IPS-18a (cell line): Measurements from ENCODE around the gene CHMP4B.

ENCODE experiments used
- H3K27ac ChIP-seq: one replicate; pipeline ENCODE4 v1.5.1; 2013; ENCODE audit warnings: low read length
- H3K27me3 ChIP-seq: one replicate; pipeline ENCODE4 v1.6.1; 2013; ENCODE audit warnings: mild to moderate bottlenecking, low read length; ENCODE audit not compliant: control insufficient read depth, insufficient read depth
- H3K36me3 ChIP-seq: one replicate; pipeline ENCODE4 v1.6.1; 2013; ENCODE audit warnings: low read depth, low read length; ENCODE audit not compliant: control insufficient read depth
- H3K4me1 ChIP-seq: one replicate; pipeline ENCODE4 v1.6.1; 2013; ENCODE audit warnings: low read depth, low read length; ENCODE audit not compliant: control insufficient read depth
- H3K4me3 ChIP-seq: one replicate; pipeline ENCODE4 v1.5.1; 2013; ENCODE audit warnings: low read length
- H3K9ac ChIP-seq: one replicate; pipeline ENCODE4 v1.6.1; 2013; ENCODE audit warnings: mild to moderate bottlenecking, low read length, moderate library complexity
- H3K9me3 ChIP-seq: one replicate; pipeline ENCODE4 v1.6.1; 2013; ENCODE audit warnings: low read depth, low read length; ENCODE audit not compliant: control insufficient read depth

The CHMP4B gene

GRCh38 chr20:33810259-33810658 is 889 bp upstream of the CHMP4B start:
- H3K9me3 ChIP-seq: no peaks in the 10 kb centered on the region
- no peak overlapping the region for H3K27ac ChIP-seq
- no peaks in the 10 kb centered on the region for H3K36me3 ChIP-seq
- H3K4me1 ChIP-seq: peaks cover 6% of the 10 kb centered on the region
- H3K9ac ChIP-seq: no peak overlapping the region
- H3K27me3 ChIP-seq: no peaks in the 10 kb centered on the region
- no peak overlapping the region for H3K4me3 ChIP-seq

- Histone ChIP-seq H3K27me3 (no peaks in the 10 kb centered on the region), H3K27ac (peak overlapping the region; percentile 41), H3K36me3 (no peaks in the 10 kb centered on the region), H3K9me3 (no peaks in the 10 kb centered on the region), H3K4me3 (peak overlapping the region; percentile 90), H3K4me1 (peaks cover 6% of the 10 kb centered on the region), H3K9ac (peak overlapping the region; percentile 87)
Measured at GRCh38 chr20:33811776-33812151, 616 bp downstream of the CHMP4B start.

GRCh38 chr20:33812152-33812849 is 1.2 kb downstream of the CHMP4B start:
- no peaks in the 10 kb centered on the region for H3K27me3 ChIP-seq
- H3K4me1 ChIP-seq: peaks cover 6% of the 10 kb centered on the region
- no peaks in the 10 kb centered on the region for H3K9me3 ChIP-seq
- peak overlapping the region; percentile 90 for H3K4me3 ChIP-seq
- H3K9ac ChIP-seq: peak overlapping the region; percentile 87
- no peaks in the 10 kb centered on the region for H3K36me3 ChIP-seq
- H3K27ac ChIP-seq: peak overlapping the region; percentile 41

GRCh38 chr20:33812908-33813462 is 1.8 kb downstream of the CHMP4B start:
- no peaks in the 10 kb centered on the region for H3K27me3 ChIP-seq
- no peak overlapping the region for H3K27ac ChIP-seq
- no peaks in the 10 kb centered on the region for H3K36me3 ChIP-seq
- peak overlapping the region; percentile 90 for H3K4me3 ChIP-seq
- H3K9me3 ChIP-seq: no peaks in the 10 kb centered on the region
- no peak overlapping the region for H3K9ac ChIP-seq
- peaks cover 6% of the 10 kb centered on the region for H3K4me1 ChIP-seq

- no peaks in the 10 kb centered on the region for H3K9me3 ChIP-seq
- no peak overlapping the region for H3K9ac ChIP-seq
- peaks cover 6% of the 10 kb centered on the region for H3K4me1 ChIP-seq
- no peak overlapping the region for H3K4me3 ChIP-seq
- H3K27ac ChIP-seq: no peak overlapping the region
- no peaks in the 10 kb centered on the region for H3K27me3 ChIP-seq
- H3K36me3 ChIP-seq: no peaks in the 10 kb centered on the region
Measured at GRCh38 chr20:33814238-33814712, 3.1 kb downstream of the CHMP4B start.

- H3K9ac ChIP-seq: no peak overlapping the region
- H3K27me3 ChIP-seq: no peaks in the 10 kb centered on the region
- no peak overlapping the region for H3K4me3 ChIP-seq
- no peak overlapping the region for H3K27ac ChIP-seq
- H3K9me3 ChIP-seq: no peaks in the 10 kb centered on the region
- H3K36me3 ChIP-seq: no peaks in the 10 kb centered on the region
- H3K4me1 ChIP-seq: peaks cover 6% of the 10 kb centered on the region
Measured at GRCh38 chr20:33815671-33816070, 4.5 kb downstream of the CHMP4B start.

- H3K36me3 ChIP-seq: no peaks in the 10 kb centered on the region
- H3K27ac ChIP-seq: no peak overlapping the region
- H3K9ac ChIP-seq: no peak overlapping the region
- H3K27me3 ChIP-seq: no peaks in the 10 kb centered on the region
- no peak overlapping the region for H3K4me3 ChIP-seq
- H3K4me1 ChIP-seq: peaks cover 6% of the 10 kb centered on the region
- H3K9me3 ChIP-seq: no peaks in the 10 kb centered on the region
Measured at GRCh38 chr20:33816191-33816590, 5.0 kb downstream of the CHMP4B start.

- Histone ChIP-seq H3K27ac (no peak overlapping the region), H3K9ac (no peak overlapping the region), H3K36me3 (no peaks in the 10 kb centered on the region), H3K4me3 (no peak overlapping the region), H3K4me1 (peaks cover 5% of the 10 kb centered on the region), H3K27me3 (no peaks in the 10 kb centered on the region), H3K9me3 (no peaks in the 10 kb centered on the region)
Measured at GRCh38 chr20:33817411-33817810, 6.3 kb downstream of the CHMP4B start.

GRCh38 chr20:33819456-33819855 is 8.3 kb downstream of the CHMP4B start:
- no peak overlapping the region for H3K9ac ChIP-seq

GRCh38 chr20:33820362-33820761 is 9.2 kb downstream of the CHMP4B start:
- H3K27me3 ChIP-seq: no peaks in the 10 kb centered on the region
- no peak overlapping the region for H3K9ac ChIP-seq
- H3K9me3 ChIP-seq: no peaks in the 10 kb centered on the region
- no peak overlapping the region for H3K27ac ChIP-seq
- H3K4me1 ChIP-seq: no peaks in the 10 kb centered on the region
- no peak overlapping the region for H3K4me3 ChIP-seq
- no peaks in the 10 kb centered on the region for H3K36me3 ChIP-seq

More at GRCh38 chr20:33819456-33819855, 8.3 kb downstream of the CHMP4B start:
- H3K36me3 ChIP-seq: no peaks in the 10 kb centered on the region
- H3K9me3 ChIP-seq: no peaks in the 10 kb centered on the region
- H3K4me3 ChIP-seq: no peak overlapping the region
- H3K4me1 ChIP-seq: no peaks in the 10 kb centered on the region
- H3K27me3 ChIP-seq: no peaks in the 10 kb centered on the region
- no peak overlapping the region for H3K27ac ChIP-seq

- H3K4me1 ChIP-seq: peaks cover 8% of the 10 kb centered on the region
Measured at GRCh38 chr20:33821270-33821836, 10.2 kb downstream of the CHMP4B start.

GRCh38 chr20:33822423-33822822 is 11.3 kb downstream of the CHMP4B start:
- H3K9ac ChIP-seq: no peak overlapping the region
- peaks cover 13% of the 10 kb centered on the region for H3K4me1 ChIP-seq
- no peaks in the 10 kb centered on the region for H3K36me3 ChIP-seq
- no peak overlapping the region for H3K27ac ChIP-seq
- H3K9me3 ChIP-seq: no peaks in the 10 kb centered on the region
- H3K27me3 ChIP-seq: no peaks in the 10 kb centered on the region
- no peak overlapping the region for H3K4me3 ChIP-seq

More at GRCh38 chr20:33821270-33821836, 10.2 kb downstream of the CHMP4B start:
- Histone ChIP-seq H3K4me3 (no peak overlapping the region), H3K27me3 (no peaks in the 10 kb centered on the region), H3K9ac (no peak overlapping the region), H3K9me3 (no peaks in the 10 kb centered on the region), H3K36me3 (no peaks in the 10 kb centered on the region), H3K27ac (no peak overlapping the region)
